GM19397 (cell line): ENCODE measurements around the gene ABTB1.

Source experiments
- ATAC-seq: cut with Tn5 transposase; IDR thresholded peaks from one replicate; pipeline ENCODE4 v1.9.1; 2021; ENCODE audit warnings: mild to moderate bottlenecking, moderate library complexity; ENCODE audit not compliant: unreplicated experiment

ABTB1 gene

DNA sequence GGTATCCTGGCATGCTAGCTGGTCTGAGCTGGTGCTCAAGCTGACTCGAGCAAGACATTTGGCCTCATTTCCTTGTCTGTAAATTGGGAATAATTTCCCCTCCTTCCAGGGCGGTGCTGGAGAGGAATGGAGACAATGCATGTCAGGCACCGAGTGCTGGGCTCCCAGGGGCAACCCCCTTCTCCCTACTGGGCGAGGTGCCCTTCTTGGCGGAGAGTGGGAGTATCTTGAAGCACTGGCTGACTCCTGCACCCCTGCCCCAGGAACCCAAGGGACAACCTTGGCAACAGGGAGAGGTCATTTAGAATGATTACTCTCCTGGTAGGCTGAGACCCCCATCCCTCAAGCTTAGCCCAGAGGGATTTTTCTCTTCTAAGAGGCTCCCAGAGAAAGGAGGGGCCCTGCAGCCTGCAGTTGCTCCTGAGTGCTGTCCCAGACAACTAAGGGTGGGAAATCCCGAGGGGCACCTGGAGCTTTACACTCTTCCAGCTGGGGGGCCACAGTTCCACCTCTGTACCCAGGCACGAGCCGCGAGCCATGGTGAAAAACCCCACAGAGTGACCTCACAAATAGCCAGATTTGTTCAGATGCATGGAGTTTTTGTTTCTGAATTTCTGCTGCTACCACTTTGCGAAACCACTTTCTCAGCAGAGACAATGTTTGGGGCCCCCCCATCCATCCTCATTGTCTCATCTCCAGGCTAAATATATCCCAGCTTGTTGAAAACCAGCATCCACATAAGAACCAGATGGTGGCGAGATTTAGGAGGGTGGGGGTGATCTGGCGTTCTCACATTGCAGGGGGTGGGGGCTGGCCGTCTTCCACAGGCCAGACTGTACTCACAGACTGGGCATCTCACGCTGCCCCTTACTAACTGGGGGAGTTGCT is 44.8 kb downstream of the ABTB1 start:
- no peak for ATAC-seq

DNA sequence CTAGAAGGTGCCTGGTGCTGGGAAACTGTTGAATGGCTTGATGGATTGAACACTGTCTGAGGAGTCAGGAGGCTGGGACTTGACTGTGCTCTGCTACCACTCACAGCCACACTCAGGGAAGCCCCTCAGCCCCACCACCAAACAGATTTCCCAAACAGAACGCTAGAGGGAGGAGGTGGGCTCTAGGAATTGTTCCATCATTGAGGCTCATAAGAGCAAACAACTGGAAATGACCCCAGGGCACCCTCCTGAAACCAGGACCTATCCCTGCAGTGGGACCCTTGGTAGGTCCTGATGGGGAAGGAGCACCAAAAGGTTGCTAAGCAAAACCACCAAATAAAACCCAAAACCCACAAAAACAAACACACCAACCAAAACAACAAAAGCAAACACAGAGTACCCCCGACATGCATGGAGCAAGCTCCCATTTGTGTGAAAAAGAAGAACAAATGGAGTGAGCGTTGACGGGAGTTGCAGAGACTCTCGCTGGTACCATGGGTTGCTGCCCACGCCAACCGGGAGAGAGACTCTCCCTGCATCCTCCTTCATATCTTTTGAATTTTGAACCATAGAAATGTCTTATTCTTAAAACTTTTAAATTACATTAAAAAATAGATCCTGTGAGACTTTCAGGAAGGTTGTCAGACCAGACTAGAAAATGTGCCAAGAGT is 45.6 kb downstream of the ABTB1 start:
- ATAC-seq: no peak

GRCh38 chr3:127718916-127719290 is 46.2 kb downstream of the ABTB1 start:
- ATAC-seq: no peak

GRCh38 chr3:127719369-127719768 is 46.6 kb downstream of the ABTB1 start:
- no peak for ATAC-seq

DNA sequence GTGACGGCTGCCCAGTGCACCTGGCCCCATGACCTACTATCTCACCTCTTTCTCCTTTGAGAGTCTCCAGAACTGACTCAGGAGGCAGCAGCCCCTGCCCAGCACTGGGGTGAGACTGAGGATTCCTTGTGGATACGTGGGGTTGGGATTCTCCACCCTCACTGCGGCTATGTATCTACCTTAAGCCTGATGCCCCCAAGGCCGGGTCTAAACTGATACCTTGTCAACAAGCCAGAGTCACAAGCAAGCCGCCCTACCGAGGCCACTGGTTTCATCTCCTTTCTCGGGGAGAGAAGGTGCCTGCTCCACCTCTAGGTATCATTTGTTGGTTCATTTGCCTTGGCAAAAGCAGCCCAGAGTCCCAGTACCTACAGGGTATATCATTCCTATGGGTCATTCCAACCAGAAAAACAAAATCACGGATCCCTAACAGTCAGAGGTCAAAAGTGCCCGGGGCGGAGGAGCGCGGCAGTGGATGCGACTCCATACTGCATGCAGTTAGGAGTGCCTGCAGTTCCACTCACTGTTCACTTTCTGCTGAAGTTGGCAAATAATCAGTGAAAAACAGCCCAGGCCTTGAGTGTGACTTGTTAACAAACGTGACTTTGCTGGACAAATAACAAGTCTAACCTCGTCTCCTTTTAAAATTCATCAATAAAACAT is 47.5 kb downstream of the ABTB1 start:
- ATAC-seq: no peak

DNA sequence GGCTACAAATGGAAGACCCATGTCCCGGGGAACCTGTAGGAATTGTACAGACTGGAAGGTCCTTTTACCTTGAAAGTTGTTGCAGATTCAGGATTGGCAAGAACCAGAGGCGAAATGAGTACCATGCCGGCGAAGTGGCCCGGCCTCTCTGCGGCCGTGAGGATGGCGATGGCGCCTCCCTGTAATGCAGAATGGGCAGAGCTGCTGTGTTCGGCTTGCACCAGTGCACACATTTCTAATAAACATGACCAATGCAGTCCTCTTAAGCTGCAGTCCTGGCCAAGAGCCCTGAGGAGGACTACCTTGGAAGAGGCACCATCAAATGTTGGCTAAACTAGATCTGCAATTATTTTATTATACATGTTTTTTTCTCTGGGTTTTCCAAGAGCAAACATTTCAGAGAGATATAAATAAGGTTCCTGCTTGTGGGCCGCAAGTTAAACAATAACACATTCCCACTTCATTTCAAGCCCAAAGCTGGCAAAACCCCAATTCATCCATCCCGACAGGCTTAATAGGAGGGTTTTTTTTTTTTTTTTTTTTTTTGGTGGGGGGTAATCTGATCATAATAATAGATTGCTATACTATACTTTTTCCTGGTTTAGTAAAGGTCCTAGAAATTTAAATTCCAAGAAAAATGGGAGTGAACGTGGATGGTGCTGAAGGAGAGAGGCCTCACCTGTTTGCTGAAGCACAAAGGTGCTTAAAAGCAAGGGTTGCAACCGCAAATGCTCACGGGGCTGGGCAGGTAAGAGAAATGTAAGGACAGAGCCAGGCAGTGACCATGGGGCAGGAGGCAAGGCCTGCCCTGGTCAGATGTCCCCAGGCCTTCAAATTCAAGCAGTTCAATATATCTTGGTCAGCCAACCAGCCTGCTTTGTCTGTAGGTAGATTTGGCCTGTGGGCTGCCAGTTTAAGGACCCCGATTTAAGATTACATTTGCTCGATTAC is 48.5 kb downstream of the ABTB1 start:
- no peak for ATAC-seq

DNA sequence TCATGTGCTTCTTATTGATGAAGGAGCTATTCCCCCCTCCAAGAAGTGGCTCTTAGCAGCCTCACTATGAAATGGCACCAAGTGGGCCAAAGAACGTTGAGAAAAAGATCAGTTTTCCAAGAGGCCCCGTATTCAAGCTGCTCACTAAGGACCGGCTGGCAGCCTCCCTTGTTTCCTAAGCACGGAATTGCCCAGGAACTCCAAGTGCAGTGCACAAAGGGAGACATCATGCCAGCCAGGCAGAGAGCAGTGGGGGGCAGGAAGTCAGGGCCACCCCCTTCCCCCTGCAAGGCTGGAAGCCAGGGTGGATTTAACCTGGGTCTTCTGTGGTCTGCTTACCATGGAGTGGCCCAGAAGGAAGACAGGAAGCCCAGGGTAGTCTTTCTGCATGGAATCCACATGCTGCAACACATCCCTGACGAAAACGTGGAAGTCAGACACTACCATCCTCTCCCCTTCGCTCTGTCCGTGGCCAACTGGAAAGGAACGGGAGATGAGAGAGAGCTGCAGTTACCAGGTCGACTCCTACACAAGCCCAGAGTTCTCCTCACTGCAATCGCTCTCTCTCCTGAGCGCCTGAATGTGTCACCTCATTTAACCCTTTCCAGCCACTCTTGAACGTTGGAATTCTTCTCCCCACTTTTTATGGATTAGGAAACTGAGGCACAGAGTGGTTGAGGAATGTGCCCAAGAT is 49.5 kb downstream of the ABTB1 start:
- no peak for ATAC-seq

GRCh38 chr3:127723011-127723567 is 50.3 kb downstream of the ABTB1 start:
- ATAC-seq: no peak

DNA sequence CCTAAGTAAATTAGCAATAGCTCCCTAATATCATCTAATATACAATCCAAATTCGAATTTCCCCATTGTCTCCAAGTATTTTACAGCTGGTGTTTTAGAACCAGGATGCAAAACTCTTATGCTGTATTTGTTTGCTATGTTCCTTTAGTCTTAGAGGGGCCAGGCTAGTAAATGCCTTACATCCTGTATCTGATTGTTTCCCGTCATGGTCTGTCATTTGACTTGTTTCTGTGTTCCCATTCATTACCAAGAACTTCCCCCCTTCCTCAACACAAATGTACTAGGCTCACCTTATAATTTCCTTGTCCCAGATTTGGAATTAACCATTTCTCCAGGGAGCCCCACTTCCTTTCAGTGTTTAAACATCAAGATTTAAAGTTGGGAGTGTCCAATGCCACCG is 54.1 kb downstream of the ABTB1 start:
- no peak for ATAC-seq

- no peak for ATAC-seq
Observed at GRCh38 chr3:127728417-127729015, 55.8 kb downstream of the ABTB1 start.

GRCh38 chr3:127729556-127730056 is 56.9 kb downstream of the ABTB1 start:
- ATAC-seq: no peak

DNA sequence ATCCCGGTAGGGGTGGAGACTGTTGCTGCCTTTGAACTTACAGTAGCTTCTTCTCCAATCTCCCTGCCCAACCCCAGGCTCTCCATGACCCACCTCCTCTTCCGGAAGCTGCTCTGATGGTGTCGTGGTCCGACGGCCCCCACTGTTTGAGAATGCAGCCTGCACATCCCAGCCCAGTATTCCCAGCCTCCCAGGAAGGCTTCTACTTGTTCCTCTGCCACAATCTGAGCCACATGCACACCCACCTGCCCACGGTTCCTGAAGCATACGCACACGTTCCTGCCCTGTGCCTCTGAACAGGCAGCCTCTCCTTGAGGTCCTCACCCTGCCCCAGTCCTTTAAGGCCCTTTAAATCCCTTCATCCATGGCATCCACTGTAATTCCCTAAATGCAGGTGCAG is 57.4 kb downstream of the ABTB1 start:
- no peak for ATAC-seq
